Fibroblast of pulmonary artery (primary cell): ENCODE results near the gene CAMTA1.

Experiments used
- DNase-seq: peaks from one replicate; pipeline ENCODE4 v3.0.0-alpha.2; 2010; ENCODE audit warnings: low read depth
- H3K4me3 ChIP-seq: replicated peaks from 2 replicates; pipeline ENCODE4 v1.5.1; 2011; ENCODE audit warnings: low read depth, mild to moderate bottlenecking, control low read depth, low read length, moderate library complexity
- TF ChIP-seq, protein P1 (sequence below): IDR thresholded peaks from 2 replicates; pipeline ENCODE4 v1.5.1; 2011; ENCODE audit warnings: mild to moderate bottlenecking, control low read depth, low read length, inconsistent platforms; ENCODE audit errors: missing control alignments

Gene CAMTA1

DNA sequence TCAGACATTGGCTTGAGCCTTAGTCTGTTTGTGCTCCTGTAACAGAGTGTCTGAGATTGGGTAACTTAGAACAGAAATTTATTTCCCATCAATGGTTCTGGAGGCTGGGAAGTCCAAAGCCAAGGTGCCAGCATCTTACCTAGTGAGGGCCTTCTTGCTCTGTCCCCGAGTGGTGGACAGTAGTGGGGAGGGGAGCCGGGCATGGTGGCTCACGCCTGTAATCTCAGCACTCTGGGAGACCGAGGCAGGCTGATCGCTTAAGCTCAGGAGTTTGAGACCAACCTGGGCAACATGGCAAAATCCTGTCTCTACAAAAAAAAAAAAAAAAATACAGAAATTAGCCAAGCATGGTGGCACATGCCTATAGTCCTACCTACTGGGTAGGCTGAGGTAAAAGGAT is 649.3 kb downstream of the CAMTA1 start:
- no peak overlapping the region for H3K4me3 ChIP-seq
- no peak for DNase-seq
- TF ChIP-seq, protein P1, sequence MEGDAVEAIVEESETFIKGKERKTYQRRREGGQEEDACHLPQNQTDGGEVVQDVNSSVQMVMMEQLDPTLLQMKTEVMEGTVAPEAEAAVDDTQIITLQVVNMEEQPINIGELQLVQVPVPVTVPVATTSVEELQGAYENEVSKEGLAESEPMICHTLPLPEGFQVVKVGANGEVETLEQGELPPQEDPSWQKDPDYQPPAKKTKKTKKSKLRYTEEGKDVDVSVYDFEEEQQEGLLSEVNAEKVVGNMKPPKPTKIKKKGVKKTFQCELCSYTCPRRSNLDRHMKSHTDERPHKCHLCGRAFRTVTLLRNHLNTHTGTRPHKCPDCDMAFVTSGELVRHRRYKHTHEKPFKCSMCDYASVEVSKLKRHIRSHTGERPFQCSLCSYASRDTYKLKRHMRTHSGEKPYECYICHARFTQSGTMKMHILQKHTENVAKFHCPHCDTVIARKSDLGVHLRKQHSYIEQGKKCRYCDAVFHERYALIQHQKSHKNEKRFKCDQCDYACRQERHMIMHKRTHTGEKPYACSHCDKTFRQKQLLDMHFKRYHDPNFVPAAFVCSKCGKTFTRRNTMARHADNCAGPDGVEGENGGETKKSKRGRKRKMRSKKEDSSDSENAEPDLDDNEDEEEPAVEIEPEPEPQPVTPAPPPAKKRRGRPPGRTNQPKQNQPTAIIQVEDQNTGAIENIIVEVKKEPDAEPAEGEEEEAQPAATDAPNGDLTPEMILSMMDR, result no peak

DNA sequence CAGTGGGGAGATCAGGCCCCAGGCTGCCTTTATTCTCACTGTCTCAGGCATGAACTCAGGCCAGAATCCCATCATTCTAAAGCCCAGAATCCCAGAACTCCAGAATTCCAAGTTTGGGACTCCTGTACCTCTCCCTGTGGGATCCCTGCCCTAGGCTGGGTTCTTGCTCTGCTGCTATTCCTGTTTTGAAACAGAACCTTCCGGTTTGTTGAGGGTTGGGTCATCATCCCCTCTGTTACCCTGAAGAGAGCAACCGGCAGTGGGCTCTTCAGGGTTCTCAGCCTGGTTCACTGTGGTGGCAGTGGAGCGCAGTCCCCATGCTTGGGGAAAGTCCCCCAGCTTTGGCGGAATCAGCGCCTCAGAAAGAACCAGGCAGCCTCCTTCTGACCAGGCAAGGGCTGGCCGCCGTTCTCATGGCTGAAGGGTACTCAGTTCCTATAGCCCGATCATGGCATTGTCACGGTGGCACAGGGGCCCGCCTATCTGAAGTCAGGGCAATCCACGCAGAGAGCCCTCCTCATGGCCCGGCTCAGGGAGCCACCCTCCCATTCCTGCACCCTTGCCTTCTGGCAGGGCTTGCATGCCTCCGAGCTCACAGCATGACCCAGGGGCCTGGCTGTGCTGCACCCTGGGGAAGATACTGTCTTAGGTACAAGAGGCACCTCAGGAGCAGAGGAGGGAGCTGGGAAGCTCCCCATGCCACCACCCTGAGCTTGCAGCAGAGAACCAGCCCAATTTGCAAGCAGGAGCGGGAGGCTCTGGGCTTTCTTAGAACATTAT is 650.2 kb downstream of the CAMTA1 start:
- TF ChIP-seq, protein P1, result no peak
- DNase-seq, result no peak

GRCh38 chr1:7436056-7437005 is 651.1 kb downstream of the CAMTA1 start:
- TF ChIP-seq, protein P1, result no peak
- no peak for DNase-seq
- H3K4me3 ChIP-seq, result no peak overlapping the region

More for the DNA sequence above, 650.2 kb downstream of the CAMTA1 start:
- no peak overlapping the region for H3K4me3 ChIP-seq

DNA sequence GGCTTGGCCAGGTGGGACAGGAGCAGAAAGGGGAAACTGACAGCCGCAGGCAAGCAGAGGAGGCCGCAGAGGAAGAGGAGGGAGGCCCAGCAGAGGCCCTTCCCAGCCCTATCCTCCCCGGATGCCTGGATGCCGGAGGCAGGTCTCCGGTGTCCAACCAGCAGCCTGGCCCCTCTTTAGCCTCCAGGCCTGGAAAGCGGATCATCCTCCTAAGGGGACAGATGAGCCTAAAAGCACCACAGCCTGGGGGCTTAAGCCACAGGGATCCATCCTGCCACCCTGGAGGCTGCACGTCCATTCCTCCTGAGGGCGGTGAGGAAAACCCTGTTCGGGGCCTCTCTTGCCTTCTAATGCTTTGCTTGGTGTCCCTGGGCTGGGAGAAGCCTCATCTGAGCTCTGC is 651.8 kb downstream of the CAMTA1 start:
- no peak overlapping the region for H3K4me3 ChIP-seq
- TF ChIP-seq, protein P1, result no peak
- DNase-seq, result no peak

DNA sequence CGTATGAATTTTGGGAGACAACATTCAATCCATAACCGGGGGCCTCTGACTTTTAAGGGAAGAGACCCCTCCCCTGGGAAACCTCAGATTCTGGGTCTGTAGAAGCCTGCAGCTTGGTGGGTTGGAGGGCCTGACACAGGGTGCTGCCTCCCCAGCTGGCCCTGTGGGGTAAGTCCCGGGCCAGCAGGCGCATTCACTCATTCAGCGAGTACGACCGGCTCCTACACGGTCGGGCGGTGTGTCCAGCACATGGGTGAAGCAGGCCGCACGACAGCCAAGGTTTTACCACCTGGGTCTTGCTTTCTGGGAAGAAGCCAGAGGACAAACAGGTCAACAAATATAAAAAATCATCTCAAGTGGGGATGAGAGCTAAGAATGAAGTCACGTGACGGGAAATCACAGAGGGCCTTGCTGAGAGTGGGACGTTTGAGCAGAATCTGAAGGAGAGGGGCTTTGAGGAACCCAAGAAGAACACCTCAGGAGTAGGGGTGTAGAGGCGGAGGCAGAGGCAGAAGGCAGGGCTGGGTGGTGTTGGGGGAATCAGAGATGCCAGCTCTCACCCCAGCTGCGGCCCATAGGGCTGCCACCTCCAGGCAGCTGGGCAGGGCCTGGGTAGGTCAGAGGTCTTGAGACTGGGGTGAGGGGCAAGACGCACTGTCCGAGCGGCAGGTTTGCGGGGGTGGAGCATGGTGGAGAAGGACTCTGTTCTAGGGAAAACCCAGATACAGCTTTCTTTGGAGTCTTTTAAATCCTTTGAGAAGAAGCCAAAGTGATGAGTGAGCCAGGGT is 652.5 kb downstream of the CAMTA1 start:
- no peak overlapping the region for H3K4me3 ChIP-seq
- DNase-seq, result no peak
- TF ChIP-seq, protein P1, result no peak

DNA sequence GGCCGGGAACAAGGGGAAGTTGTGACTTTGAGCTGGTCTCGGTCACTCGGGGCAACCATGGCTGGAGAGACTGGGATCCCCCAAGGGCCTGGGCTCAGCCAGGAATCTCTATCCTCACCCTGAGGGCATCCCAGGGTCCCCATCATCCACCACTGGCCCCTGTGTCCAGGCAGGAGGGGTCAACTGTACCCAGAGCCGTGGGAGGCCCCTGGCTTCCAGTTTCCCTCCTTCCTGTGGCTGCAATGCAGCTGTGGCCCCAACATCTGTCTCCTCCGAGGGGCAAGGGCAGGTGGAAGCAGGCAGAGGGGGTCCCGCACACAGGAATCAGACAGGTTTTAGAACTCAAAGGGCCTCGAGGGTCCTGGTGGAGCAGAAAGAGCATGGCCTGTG is 653.1 kb downstream of the CAMTA1 start:
- TF ChIP-seq, protein P1, result no peak
- H3K4me3 ChIP-seq, result no peak overlapping the region
- DNase-seq, result no peak
